PFSK-1 (cell line): ENCODE measurements around the gene BPIFB3.

ENCODE experiments used
- FOXP2 ChIP-seq: optimal IDR thresholded peaks from 2 replicates; pipeline ENCODE3; 2011; ENCODE audit warnings: borderline replicate concordance, control low read depth, inconsistent platforms; ENCODE audit not compliant: insufficient read depth; ENCODE audit errors: extremely low read length, extremely low read depth
- POLR2AphosphoS5 ChIP-seq: IDR thresholded peaks from 2 replicates; pipeline ENCODE4 v1.6.1; 2012; ENCODE audit warnings: low read depth, mild to moderate bottlenecking, control low read depth, low read length, moderate library complexity
- SIN3A ChIP-seq: IDR thresholded peaks from 2 replicates; pipeline ENCODE4 v1.6.1; 2012; ENCODE audit warnings: mild to moderate bottlenecking, low read length, moderate library complexity, borderline replicate concordance; ENCODE audit not compliant: insufficient read depth
- TAF1 ChIP-seq: IDR thresholded peaks from 2 replicates; pipeline ENCODE4 v1.6.1; 2012; ENCODE audit warnings: low read length, control low read depth, borderline replicate concordance; ENCODE audit not compliant: insufficient read depth
- TF ChIP-seq, protein P1 (sequence below), 2 experiments: IDR thresholded peaks; 2 replicates each; pipeline versions ENCODE4 v1.6.1 to v1.8.0; 2011 to 2012; ENCODE audit warnings: low read depth in 2 of 2, low read length in 2 of 2, control low read depth in 1 of 2, inconsistent platforms in 1 of 2, mild to moderate bottlenecking in 1 of 2, moderate library complexity in 1 of 2; ENCODE audit not compliant: insufficient read depth in 1 of 2

BPIFB3 gene

GRCh38 chr20:33054381-33054780 lies 678 bp downstream of the BPIFB3 start:
- TF ChIP-seq TAF1, result no peak
- no peak for TF ChIP-seq SIN3A
- TF ChIP-seq FOXP2, result no peak
- TF ChIP-seq POLR2AphosphoS5, result no peak
- TF ChIP-seq, protein P1, sequence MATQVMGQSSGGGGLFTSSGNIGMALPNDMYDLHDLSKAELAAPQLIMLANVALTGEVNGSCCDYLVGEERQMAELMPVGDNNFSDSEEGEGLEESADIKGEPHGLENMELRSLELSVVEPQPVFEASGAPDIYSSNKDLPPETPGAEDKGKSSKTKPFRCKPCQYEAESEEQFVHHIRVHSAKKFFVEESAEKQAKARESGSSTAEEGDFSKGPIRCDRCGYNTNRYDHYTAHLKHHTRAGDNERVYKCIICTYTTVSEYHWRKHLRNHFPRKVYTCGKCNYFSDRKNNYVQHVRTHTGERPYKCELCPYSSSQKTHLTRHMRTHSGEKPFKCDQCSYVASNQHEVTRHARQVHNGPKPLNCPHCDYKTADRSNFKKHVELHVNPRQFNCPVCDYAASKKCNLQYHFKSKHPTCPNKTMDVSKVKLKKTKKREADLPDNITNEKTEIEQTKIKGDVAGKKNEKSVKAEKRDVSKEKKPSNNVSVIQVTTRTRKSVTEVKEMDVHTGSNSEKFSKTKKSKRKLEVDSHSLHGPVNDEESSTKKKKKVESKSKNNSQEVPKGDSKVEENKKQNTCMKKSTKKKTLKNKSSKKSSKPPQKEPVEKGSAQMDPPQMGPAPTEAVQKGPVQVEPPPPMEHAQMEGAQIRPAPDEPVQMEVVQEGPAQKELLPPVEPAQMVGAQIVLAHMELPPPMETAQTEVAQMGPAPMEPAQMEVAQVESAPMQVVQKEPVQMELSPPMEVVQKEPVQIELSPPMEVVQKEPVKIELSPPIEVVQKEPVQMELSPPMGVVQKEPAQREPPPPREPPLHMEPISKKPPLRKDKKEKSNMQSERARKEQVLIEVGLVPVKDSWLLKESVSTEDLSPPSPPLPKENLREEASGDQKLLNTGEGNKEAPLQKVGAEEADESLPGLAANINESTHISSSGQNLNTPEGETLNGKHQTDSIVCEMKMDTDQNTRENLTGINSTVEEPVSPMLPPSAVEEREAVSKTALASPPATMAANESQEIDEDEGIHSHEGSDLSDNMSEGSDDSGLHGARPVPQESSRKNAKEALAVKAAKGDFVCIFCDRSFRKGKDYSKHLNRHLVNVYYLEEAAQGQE (IDR thresholded peaks at IDR 0.05; ENCODE audit: insufficient read depth in 1 of 2, low read depth in 2 of 2, low read length in 2 of 2), result no peak

GRCh38 chr20:33054791-33055190 lies 1.1 kb downstream of the BPIFB3 start:
- no peak for TF ChIP-seq SIN3A
- TF ChIP-seq TAF1, result no peak

DNA sequence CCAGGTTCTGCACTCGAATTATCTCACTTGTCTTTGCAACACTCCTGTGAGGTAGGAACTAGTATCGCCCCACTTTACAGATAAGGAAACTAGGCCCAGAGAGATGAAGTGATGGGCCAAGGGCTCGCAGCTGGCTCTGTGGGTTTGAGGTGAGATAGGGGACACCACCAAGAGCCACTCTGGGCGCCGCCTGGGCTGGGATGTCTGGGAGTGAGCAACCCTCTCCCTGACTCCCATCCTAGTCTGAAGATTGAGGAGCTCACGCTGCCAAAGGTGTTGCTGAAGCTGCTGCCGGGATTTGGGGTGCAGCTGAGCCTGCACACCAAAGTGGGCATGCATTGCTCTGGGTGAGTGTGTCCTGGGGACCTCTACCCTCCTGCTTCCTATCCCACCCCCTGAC lies 5.4 kb downstream of the BPIFB3 start:
- TF ChIP-seq, protein P1 (IDR thresholded peaks at IDR 0.05; ENCODE audit: insufficient read depth in 1 of 2, low read depth in 2 of 2, low read length in 2 of 2), result no peak

- TF ChIP-seq TAF1 (no peak), SIN3A (no peak), POLR2AphosphoS5 (no peak), FOXP2 (no peak)
- TF ChIP-seq, protein P1 (IDR thresholded peaks at IDR 0.05; ENCODE audit: insufficient read depth in 1 of 2, low read depth in 2 of 2, low read length in 2 of 2), result no peak
Measured at GRCh38 chr20:33059741-33060390, 6.2 kb downstream of the BPIFB3 start.

GRCh38 chr20:33061658-33062028 lies 7.9 kb downstream of the BPIFB3 start:
- TF ChIP-seq SIN3A (no peak), FOXP2 (no peak), TAF1 (no peak), POLR2AphosphoS5 (no peak)
- TF ChIP-seq, protein P1 (IDR thresholded peaks at IDR 0.05; ENCODE audit: insufficient read depth in 1 of 2, low read depth in 2 of 2, low read length in 2 of 2), result no peak
